T-helper 2 cell treated with Interferon-gamma antibody and Interleukin-4, amounts not matched to agents 5 μg/mL and 100 μg/mL, for 36 hours (primary cell): ENCODE measurements around the gene SCRN2.

ENCODE experiments used
- DNase-seq: peaks from one replicate; pipeline ENCODE4 v3.0.0; 2021; ENCODE audit warnings: low spot score
- H3K27ac Mint-ChIP-seq: one replicate; pipeline ENCODE4 v1.8.0; 2021; ENCODE audit warnings: mild to moderate bottlenecking, mixed read lengths
- H3K27me3 Mint-ChIP-seq: one replicate; pipeline ENCODE4 v1.8.0; 2021; ENCODE audit warnings: low read depth, mixed read lengths
- H3K36me3 Mint-ChIP-seq: one replicate; pipeline ENCODE4 v1.8.0; 2021; ENCODE audit warnings: low read depth, mixed read lengths
- H3K4me1 Mint-ChIP-seq: one replicate; pipeline ENCODE4 v1.8.0; 2021; ENCODE audit warnings: low read depth, mixed read lengths
- H3K4me3 Mint-ChIP-seq: one replicate; pipeline ENCODE4 v1.8.0; 2022; ENCODE audit warnings: mild to moderate bottlenecking, moderate library complexity, mixed read lengths
- H3K9me3 Mint-ChIP-seq: one replicate; pipeline ENCODE4 v1.8.0; 2021; ENCODE audit warnings: mixed read lengths

The SCRN2 gene

GRCh38 chr17:47877368-47878034 lies 36.4 kb upstream of the SCRN2 start:
- H3K4me1 Mint-ChIP-seq = peaks cover 3% of the 10 kb centered on the region
- DNase-seq = no peak
- no peaks in the 10 kb centered on the region for H3K36me3 Mint-ChIP-seq
- H3K4me3 Mint-ChIP-seq = no peak overlapping the region
- no peaks in the 10 kb centered on the region for H3K9me3 Mint-ChIP-seq
- H3K27ac Mint-ChIP-seq = no peak overlapping the region
- peaks cover 53% of the 10 kb centered on the region for H3K27me3 Mint-ChIP-seq

- Mint-ChIP-seq H3K4me1 (peaks cover 3% of the 10 kb centered on the region), H3K27me3 (peaks cover 67% of the 10 kb centered on the region), H3K36me3 (no peaks in the 10 kb centered on the region), H3K4me3 (no peak overlapping the region), H3K9me3 (no peaks in the 10 kb centered on the region), H3K27ac (no peak overlapping the region)
- DNase-seq = no peak
Observed at GRCh38 chr17:47875011-47875985, 34.2 kb upstream of the SCRN2 start.

DNA sequence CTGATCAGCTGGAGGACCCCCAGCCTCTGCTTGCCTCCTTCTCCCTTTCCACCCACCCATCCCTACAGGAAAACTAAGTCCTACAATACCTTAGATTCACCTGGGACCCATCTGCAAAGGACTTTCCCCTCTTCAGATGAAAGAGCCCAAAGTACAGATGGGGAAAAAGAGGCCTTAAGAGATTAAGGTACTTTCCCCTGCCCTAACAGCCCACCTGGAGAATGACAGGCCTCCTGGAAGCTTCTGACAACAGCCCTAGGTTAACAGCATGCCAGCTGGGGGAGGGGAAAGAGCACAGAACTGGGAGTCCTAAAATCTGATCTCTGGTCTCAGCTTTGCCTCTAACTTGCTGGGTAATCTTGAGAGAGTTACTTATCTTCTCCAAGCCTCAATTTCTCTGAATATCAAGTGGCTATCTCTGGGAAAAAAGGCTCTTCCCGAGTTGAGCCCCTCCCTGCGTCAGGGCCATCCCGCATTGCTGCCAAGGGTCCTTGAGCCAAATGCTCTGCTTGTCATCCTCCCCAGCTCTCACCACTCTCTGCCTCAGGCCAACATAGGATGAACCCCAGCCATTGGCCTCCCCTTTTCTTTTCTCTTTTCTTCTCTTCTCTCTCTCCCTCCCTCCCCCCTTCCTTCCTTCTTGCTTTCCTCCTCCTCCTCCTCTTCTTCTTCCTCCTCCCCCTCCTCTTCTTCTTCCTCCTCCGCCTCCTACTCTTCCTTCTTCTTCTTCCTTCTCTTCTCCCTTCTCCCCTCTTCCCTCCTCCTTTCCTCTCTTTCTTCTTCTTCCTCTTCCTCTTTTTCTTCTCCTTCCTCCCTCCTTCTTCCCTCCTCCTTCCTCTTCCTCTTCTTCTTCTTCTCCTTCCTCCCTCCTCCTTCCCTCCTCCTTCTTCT lies 32.4 kb upstream of the SCRN2 start:
- H3K36me3 Mint-ChIP-seq = no peaks in the 10 kb centered on the region
- DNase-seq = no peak
- H3K9me3 Mint-ChIP-seq = no peaks in the 10 kb centered on the region
- no peaks in the 10 kb centered on the region for H3K4me1 Mint-ChIP-seq
- H3K4me3 Mint-ChIP-seq = no peak overlapping the region
- no peak overlapping the region for H3K27ac Mint-ChIP-seq
- peaks cover 69% of the 10 kb centered on the region for H3K27me3 Mint-ChIP-seq

- H3K4me3 Mint-ChIP-seq = no peak overlapping the region
- H3K4me1 Mint-ChIP-seq = no peaks in the 10 kb centered on the region
- no peak overlapping the region for H3K27ac Mint-ChIP-seq
- H3K9me3 Mint-ChIP-seq = no peaks in the 10 kb centered on the region
- DNase-seq = no peak
- H3K36me3 Mint-ChIP-seq = no peaks in the 10 kb centered on the region
- peaks cover 71% of the 10 kb centered on the region for H3K27me3 Mint-ChIP-seq
Observed at GRCh38 chr17:47872651-47873161, 31.6 kb upstream of the SCRN2 start.

- H3K27me3 Mint-ChIP-seq = peaks cover 67% of the 10 kb centered on the region
- no peaks in the 10 kb centered on the region for H3K9me3 Mint-ChIP-seq
- no peak overlapping the region for H3K4me3 Mint-ChIP-seq
- no peaks in the 10 kb centered on the region for H3K36me3 Mint-ChIP-seq
- no peak overlapping the region for H3K27ac Mint-ChIP-seq
- no peaks in the 10 kb centered on the region for H3K4me1 Mint-ChIP-seq
- no peak for DNase-seq
Observed at GRCh38 chr17:47872019-47872650, 31.1 kb upstream of the SCRN2 start.

DNA sequence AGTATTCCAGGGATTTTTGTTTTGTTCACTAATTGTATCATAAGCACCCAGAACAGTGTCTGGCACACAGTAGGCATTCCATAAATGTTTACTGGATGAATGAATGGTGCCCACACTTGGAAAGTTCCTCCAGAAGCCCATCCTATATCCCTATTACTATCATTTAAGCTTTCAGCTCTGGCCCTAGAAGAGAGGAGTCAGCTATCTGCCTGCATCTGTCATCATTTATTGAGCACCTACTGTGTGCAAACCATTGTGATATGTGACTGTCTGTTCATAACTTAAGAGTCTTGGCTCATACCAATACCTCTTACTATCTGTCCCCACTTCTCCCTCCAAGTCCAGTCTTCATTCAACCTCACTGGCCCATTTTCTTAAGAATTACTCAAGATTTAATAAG lies 30.0 kb upstream of the SCRN2 start:
- Mint-ChIP-seq H3K4me1 (no peaks in the 10 kb centered on the region), H3K9me3 (no peaks in the 10 kb centered on the region), H3K27me3 (peaks cover 67% of the 10 kb centered on the region), H3K36me3 (no peaks in the 10 kb centered on the region), H3K27ac (no peak overlapping the region), H3K4me3 (no peak overlapping the region)
- no peak for DNase-seq

- Mint-ChIP-seq H3K4me3 (no peak overlapping the region), H3K27me3 (peaks cover 65% of the 10 kb centered on the region), H3K4me1 (peaks cover 4% of the 10 kb centered on the region), H3K36me3 (no peaks in the 10 kb centered on the region), H3K9me3 (no peaks in the 10 kb centered on the region), H3K27ac (no peak overlapping the region)
- no peak for DNase-seq
Observed at GRCh38 chr17:47870056-47870455, 29.0 kb upstream of the SCRN2 start.

DNA sequence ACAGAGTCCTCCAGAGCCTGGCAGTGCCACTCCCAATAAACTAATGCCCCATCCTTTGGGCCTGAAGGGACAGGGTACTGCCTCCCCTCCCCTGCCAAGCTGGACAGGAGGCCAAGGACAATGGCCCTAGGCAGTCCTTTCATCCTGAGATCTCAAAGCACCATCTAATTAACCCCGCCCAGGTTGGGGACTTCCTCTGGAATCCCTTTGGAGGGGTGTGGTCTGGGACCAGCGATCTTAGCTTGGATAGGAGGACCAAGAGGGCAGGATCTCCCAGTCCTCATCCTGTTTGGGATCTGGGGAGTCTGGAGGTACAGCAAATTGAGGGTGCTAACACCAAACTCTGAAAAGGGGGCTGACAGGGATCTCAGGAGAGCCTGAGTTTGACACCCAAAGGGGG lies 28.0 kb upstream of the SCRN2 start:
- DNase-seq = no peak
- H3K27ac Mint-ChIP-seq = no peak overlapping the region
- no peak overlapping the region for H3K4me3 Mint-ChIP-seq
- H3K27me3 Mint-ChIP-seq = peaks cover 59% of the 10 kb centered on the region
- H3K4me1 Mint-ChIP-seq = peaks cover 8% of the 10 kb centered on the region
- H3K36me3 Mint-ChIP-seq = no peaks in the 10 kb centered on the region
- no peaks in the 10 kb centered on the region for H3K9me3 Mint-ChIP-seq

- no peak for DNase-seq
- no peak overlapping the region for H3K4me3 Mint-ChIP-seq
Observed at GRCh38 chr17:47867813-47868533, 26.9 kb upstream of the SCRN2 start.

GRCh38 chr17:47866941-47867340 lies 25.9 kb upstream of the SCRN2 start:
- Mint-ChIP-seq H3K27me3 (peaks cover 40% of the 10 kb centered on the region), H3K27ac (no peak overlapping the region), H3K4me3 (no peak overlapping the region), H3K36me3 (no peaks in the 10 kb centered on the region), H3K4me1 (peaks cover 10% of the 10 kb centered on the region), H3K9me3 (no peaks in the 10 kb centered on the region)
- no peak for DNase-seq

More at GRCh38 chr17:47867813-47868533, 26.9 kb upstream of the SCRN2 start:
- H3K36me3 Mint-ChIP-seq = no peaks in the 10 kb centered on the region
- no peaks in the 10 kb centered on the region for H3K9me3 Mint-ChIP-seq
- H3K27ac Mint-ChIP-seq = no peak overlapping the region
- peaks cover 48% of the 10 kb centered on the region for H3K27me3 Mint-ChIP-seq
- peaks cover 8% of the 10 kb centered on the region for H3K4me1 Mint-ChIP-seq

DNA sequence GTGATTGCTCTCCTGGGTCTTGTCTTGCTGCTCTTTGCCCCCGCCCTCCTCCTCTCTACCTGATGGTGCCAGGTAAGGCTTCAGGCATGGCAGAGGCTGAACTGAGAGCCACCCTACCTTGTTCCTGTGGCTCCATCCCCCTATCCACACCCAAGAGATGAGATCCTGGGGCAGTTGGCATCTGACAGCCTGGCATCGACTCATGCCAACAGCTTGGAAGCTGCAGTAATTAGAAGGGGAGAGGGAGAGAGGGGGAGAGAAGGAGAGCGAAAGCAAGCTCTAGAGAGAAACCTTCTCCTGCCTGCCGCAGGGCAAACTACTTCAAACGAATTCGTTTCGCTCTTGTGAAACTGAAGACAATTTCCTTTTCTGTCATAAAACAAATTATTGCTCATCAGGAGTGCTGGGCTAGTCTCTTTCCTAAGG lies 23.7 kb upstream of the SCRN2 start:
- peaks cover 27% of the 10 kb centered on the region for H3K27me3 Mint-ChIP-seq
- H3K9me3 Mint-ChIP-seq = no peaks in the 10 kb centered on the region
- peaks cover 10% of the 10 kb centered on the region for H3K4me1 Mint-ChIP-seq
- no peak for DNase-seq
- H3K27ac Mint-ChIP-seq = no peak overlapping the region
- peak overlapping the region; percentile 29 for H3K4me3 Mint-ChIP-seq
- H3K36me3 Mint-ChIP-seq = no peaks in the 10 kb centered on the region

DNA sequence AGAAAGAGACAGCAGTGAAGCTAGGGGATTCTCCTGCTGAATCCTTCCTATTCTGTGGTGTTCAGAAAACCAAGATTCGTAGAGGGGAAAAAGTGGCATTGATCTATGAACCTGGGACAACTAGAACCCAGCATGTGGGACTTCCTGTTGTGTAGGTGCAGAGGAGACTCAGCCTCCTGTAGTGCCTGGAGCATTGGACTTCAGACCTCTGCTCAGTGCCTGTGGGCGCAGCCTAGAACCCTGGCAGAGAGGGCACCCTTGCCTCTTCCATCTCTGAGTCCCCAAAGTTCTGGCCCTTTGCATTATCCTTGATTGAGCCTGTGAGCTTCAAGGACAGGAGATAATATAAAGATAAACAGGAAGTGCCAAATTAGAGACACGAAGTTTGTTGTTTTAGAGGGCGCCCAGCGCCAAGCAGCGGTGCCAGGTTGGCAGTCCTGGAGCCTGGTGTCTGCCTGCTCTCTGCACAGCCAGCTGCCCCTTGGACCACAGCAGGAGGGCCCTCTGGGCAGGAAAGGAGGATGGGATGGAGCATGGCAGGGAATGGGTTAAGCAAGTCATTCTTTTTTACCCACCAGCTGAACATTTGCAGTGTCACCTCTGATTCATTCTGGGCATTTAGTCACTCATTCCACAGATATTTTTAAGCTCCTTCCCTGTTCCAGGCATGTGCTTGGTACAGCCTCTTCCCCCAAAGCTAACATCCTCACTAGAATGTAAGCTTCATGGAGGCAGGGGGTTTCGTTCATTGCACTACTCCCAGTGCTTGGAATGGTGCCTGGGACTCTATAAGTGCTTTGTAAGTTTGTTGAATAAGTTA lies 21.8 kb upstream of the SCRN2 start:
- DNase-seq = no peak
- H3K27me3 Mint-ChIP-seq = peaks cover 25% of the 10 kb centered on the region
- H3K4me3 Mint-ChIP-seq = no peak overlapping the region
- no peaks in the 10 kb centered on the region for H3K9me3 Mint-ChIP-seq
- H3K27ac Mint-ChIP-seq = no peak overlapping the region
- no peaks in the 10 kb centered on the region for H3K36me3 Mint-ChIP-seq
- H3K4me1 Mint-ChIP-seq = peaks cover 10% of the 10 kb centered on the region
